ENCODE results near the gene CASR.

Gene CASR

DNA sequence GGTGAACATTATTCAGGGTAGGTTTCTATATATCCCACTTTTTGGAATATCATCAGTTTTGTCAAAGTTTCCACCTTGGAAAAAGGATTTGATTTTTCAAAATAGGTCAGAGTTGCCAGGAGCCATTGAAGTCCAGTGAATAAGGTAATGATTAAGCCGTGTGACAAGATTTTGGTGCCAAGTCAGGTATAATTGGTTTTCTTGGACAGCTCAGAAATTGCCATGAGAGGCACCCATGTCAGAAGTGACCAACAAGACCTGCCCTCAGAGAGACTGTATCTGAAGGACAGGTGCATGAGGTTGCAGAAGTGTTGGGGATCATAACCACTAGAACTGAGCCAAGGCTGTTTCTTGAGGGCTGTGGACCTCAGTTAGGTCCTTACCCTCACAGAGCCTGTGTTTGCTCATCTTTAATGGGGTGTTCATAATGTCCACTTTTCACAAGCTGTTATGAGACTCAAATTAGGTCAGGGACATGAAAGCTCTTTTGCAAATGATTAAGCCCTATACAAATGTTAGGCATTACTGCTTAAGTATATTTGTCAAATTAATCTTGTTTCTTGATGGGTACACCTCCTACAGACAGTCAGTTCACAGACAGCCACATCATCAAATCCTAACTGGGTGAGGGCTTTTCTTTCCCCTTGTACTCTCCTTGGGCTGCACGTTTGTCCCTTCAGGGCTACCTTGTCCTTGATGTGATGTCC, 32.3 kb downstream of the CASR start:
- DNase-seq (ENCODE audit: low read depth in 2 of 2) = no peak

DNA sequence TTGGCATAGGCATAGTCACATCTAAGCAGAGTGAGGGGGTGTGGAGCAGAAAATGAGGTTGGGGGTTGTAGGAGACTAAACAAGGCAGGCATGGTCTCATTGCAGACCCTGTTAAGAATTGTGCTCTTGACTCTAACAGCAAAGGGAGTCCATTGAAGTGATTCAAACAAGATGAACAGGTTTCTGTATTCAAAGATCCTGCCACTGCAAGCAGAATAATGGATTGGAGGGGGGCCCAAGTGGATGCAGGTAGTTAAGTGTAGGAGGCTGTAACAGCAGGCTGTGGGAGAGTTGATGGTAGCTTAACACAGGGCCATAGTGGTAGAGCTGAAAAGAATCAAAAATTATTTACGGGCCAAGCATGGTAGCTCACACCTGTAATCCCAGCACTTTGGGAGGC, 34.4 kb downstream of the CASR start:
- no peak for DNase-seq (ENCODE audit: low read depth in 2 of 2)

DNA sequence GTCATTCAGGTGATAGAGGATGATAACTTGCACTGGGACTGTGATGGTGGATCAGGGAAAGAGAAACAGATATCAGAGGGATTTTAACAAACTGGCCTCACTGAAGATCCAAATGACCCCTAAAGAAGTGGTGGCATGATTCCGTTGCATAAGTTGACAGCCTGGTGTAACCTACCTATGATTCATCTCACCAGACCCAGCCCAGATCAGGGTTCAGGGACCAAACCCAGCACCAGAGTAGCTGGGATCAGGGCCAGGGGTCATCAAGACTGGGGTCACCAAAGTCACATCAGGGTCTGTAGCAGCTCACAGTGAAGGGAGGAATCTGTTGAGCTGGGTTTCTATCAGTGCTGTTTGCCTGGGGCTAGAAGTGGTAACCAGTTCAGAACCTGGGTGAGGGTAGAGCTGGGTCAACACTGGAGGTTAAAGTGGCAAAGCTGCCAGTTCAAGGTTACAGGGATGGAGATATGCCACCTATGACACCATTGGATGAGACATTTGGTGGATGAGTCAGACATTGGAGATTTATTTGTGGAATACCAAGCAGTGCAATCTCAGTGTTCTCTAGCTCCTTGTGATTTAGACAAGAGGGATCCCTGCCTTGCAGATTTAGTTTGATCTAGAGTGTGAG, 35.9 kb downstream of the CASR start:
- DNase-seq (ENCODE audit: low read depth in 2 of 2) = no peak

DNA sequence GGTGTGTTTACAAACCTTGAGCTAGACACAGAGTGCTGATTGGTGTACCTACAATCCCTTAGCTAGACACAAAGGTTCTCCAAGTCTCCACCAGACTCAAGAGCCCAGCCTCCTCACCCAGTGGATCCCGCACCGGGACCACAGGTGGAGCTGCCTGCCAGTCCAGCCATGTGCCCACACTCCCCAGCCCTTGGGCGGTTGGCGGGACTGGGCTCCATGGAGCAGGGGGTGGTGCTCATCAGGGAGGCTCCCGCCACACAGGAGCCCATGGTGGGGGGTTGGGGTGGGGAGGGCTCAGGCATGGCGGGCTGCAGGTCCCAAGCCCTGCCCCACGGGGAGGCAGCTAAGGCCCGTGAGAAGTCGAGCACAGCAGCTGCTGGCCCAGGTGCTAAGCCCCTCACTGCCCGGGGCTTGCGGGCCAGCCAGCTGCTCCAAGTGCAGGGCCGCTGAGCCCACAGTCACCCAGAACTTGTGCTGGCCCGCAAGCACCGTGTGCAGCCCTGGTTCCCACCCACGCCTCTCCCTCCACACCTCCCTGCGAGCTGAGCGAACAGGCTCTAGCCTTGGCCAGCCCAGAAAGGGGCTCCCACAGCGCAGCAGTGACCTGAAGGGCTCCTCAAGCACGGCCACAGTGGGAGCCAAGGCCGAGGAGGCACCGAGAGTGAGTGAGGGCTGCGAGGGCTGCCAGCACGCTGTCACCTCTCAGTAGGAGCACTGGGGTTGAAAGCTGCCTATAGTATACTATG, 43.7 kb downstream of the CASR start:
- no peak for DNase-seq (ENCODE audit: low read depth in 2 of 2)

DNA sequence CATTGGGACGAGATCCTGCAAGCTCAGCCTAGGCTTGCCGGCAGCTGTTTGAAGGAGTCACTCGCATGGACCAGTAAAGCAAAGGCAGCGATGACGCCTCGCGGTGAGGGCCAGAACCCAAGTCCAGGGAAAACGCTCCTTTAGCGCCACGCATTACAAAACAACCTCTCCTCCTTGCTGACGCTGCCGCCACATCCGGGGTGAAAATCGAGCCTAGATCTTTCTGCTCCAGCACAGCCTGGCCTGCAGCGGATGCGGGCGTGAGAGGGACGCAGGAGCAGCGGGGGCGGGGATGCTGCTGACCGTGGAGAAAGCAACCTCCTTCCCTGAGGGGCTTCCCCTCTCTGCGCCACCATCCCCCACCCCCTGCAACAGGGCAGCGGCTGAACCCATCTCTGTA, 46.7 kb downstream of the CASR start:
- no peak for DNase-seq (ENCODE audit: low read depth in 2 of 2)

DNA sequence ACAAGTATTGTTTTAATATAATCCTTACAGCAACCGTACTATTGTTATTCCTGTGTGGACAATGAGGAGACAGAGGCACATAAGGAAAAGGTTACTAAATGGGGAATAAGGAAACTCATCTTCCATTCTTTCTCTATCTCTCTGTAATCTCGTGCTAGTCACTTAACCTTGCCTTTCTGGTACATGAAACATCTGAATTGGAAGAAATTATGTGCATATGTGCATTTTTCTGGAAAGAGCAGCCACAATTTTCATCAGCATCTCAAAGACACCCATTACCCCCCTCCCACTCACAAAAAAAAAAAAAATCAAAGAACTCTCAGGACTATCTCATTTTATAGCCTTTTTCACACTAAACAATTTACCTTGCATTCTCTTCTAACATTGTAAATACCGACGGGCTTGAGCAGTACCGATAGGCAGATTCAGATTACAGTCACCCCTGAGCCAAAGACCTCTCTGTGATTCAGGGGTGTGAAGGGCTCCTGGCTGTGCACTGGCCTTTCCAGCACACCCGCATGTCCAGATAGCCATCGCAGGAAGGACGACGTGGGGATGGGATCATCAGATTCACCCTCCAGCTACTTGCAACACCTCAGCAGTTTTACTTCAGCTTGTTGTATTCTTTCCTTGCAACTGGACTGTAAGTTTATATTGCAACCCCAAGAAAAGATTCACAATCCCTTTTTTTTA, 48.1 kb downstream of the CASR start:
- no peak for DNase-seq (ENCODE audit: low read depth in 2 of 2)

DNA sequence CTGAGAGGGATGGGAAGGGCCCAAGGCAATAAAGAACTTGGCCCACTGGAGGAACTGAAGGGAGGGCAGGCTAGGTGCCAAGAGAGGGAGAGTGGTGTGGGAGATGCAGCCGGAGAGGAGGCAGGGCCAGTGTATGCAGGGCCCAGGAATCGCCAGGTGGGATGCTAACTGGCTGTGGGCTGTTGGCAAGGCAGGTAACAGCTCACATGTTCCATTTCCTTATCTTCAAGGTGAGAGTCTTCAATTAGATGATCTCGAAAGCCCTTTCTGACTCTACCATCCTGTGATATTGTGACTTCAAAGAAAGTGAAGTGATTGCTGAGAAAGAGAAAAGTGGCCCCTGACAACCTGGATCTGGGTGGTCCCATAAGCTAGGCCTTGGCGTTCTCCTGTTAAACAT, 49.0 kb downstream of the CASR start:
- DNase-seq (ENCODE audit: low read depth in 2 of 2) = no peak

DNA sequence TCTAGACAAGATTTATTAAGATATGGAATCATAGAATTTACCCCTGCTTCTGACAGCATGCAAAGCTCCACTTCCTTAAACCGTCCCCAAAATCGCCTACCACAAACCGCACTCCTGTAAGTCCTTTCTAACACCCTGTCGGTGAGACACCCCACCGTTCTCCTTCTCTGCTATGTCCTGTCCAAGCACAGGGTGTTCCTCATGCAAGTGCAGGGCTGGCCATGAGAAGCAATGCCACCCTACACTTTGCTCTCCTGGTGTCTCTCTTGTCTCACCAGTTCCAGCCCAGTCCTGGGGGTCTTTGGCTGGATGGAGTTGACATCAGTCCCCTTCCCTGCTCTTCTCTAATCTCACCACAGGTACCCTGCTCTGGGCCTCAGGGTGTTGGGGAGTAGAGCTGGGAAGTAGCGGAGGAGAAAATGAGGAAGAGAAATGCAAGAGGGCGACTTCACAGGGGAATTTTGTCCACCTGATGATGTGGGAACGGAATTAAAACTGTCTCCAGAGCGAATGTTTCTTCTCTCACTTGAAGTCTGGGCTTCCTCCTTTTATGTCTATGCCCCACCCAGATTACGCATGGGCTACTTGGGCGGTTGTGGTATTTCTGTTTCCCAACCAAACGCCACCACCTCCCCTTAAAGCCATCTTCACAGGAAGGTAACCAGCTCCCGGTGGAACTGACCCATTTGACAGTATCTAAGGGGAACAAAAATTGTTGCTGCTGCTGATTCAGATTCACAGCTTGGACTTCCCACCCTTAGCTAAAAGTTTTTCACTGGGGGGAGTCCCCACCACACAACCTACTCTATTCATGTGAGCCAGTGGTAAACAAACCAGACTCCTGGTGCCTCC, 49.9 kb downstream of the CASR start:
- no peak for DNase-seq (ENCODE audit: low read depth in 2 of 2)

DNA sequence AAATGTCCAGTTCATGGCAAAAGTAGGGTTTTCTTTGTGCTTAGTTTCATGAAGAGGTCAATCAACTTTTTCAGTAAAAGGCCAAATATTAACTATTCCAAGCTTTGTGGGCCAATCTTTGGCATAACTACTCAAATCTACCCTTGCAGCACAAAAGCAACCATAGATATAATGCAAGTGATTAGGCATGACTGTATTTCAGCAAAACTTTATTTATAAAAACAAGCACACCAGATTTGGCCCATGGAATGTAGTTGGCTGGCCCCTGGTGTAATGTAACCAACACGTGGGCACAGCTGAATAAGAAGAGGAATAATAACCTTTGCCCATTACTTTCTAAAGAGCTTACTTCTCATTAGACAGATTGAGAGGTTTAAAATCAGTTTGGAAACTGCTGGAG, 50.6 kb downstream of the CASR start:
- no peak for DNase-seq (ENCODE audit: low read depth in 2 of 2)

DNA sequence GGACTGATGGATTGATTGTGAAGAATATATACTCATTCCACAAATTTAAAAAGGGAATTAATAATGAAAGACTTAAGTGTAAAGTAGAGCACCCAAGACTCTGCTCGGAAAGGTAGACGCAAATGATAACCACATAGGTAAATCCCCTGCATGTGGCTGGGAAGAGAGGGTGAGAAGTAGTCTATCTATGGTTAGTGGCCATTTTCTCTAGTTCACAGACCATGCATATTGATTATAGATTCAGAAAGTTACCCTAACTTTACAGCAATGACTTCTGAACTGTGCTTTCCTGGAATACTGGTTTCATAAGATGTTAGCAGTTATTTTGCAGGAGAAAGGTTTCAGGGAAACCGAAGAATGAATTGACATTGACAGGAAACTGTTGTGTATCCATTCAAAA, 51.7 kb downstream of the CASR start:
- DNase-seq (ENCODE audit: low read depth in 2 of 2) = no peak

DNA sequence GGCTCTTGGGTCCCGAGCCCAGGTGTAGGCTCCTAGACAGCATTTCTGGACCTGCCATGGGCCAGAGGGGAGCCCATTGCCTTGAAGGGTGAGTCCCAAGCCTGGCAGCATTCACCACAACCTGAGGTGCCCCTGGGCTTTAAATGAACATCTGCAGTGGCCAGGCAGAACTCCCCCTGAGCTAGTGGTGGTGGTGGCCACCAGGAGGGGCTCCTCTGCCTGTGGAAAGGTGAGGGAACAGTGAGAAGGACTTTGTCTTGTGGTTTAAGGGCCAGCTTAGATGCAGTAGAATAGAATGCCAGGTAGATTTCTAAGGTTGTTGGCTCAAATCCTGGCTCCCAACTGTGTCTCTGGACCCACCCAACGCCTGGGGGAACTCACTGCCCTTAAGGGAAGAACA, 55.6 kb downstream of the CASR start:
- DNase-seq (ENCODE audit: low read depth in 2 of 2) = no peak

DNA sequence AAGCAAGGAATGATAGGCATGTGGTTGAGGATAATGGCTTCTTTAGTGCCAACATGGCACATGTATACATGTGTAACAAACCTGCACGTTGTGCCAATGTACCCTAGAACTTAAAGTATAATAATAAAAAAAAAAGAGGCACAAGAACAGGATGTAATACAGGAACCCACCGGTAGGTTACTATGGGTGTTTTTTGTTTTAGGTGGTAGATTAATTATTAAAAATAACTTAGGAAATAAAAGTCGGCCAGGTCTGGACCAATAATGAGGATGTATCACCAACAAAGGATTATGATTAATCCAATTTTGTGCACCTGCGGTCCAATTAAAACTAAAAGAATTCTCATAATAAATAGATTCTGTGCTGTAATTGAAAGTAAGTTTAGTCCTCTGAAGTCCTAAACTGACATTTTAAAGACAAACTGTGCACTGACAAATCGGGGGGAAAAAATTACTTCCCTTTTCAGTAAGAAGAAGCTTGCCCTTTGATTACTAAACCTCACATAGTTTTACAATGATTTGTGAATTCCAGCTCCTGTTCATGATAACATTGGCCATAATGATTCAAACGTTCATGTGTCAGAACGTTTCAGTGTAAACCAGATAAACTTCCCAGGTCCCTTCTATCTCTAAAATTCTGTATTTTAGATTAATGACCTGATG, 62.2 kb downstream of the CASR start:
- no peak for DNase-seq (ENCODE audit: low read depth in 2 of 2)

DNA sequence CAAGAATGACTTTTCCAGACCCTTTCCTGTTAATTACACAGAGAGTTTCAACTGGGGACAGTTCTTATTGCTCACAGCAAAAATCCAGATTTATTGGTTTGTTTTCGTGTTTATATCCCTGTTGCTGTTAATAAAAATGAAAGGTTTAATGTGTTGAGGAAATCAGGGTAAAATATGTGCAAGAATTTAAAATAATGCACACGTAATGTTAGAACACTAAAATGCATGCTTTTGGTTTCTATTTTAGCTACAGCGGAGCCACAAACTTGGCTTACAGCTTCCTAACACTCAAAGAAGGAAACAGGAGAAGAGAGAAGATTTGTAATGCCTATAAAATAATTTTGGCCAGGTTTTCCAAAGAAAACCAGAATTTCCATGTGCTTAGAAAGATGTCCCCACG, 62.7 kb downstream of the CASR start:
- no peak for DNase-seq (ENCODE audit: low read depth in 2 of 2)

DNA sequence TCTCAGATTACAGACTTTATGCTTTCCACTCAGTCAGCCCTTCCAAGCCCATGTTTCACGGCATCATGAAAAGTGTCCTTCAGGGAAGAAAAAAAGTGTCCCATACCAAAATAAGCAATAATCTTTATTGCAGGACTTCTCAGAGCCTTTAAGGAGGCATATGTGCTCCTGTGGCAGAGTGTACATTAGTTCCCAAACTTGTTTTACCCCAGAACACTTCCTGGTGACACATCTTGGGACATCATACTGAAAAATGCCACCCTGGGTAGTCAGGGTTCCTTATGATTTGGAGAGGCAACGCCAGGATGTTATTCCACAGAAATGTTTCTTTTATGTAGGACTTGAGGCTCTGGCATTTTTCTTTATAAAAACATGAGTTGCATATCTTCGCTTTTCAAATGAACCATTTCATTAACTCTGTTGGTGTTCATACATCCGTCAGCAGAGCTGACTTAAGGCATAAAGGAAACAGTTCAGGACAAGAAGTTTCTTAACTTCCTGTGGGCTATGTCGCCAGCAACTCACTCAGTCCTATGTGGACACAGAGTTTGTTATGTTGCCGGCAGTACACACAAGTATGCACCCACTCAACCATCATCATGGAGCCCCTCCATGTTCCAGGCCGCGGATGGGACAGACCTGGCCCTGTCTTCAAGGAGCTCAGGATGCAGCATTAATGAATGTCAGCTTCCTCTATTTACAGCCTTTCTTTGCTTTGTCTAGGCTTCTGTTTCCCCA, 63.8 kb downstream of the CASR start:
- no peak for DNase-seq (ENCODE audit: low read depth in 2 of 2)

DNA sequence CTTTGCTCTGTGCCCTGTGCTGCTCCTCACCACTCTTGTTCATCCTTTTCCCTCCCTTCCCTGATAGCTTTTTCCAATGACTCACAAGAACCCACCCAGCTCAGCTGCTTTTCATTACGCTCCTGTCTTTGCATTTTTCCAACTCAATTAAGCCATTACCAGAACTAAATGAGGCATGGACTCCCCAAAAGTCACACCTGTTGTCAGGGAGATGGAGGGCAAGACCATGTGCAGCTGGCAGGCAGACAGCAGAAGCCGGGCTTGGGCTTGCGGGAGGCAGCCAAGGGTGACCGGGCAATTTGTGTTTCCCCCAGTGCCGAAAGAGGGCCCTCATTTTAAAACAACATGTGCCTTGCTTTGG, 64.3 kb downstream of the CASR start:
- no peak for DNase-seq (ENCODE audit: low read depth in 2 of 2)

DNA sequence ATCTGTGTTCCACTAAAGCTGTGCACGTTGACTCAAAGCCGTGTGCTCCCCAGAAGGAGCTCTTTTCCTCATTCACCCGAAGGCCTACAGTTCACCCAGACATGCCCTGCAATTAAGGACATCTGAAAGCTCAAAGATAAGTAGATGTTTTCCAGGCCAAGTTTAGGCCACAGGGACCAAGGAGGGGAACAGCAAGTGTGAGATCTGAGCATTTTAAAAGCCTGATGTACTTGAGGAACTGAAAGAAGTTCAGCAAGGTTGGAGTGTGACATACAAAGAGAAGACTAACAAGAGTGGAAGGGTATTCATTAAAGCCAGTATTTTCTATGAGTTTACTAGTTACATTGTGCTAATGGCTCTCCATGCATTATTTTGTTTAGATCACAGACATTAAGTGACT, 68.0 kb downstream of the CASR start:
- DNase-seq (ENCODE audit: low read depth in 2 of 2) = no peak

DNA sequence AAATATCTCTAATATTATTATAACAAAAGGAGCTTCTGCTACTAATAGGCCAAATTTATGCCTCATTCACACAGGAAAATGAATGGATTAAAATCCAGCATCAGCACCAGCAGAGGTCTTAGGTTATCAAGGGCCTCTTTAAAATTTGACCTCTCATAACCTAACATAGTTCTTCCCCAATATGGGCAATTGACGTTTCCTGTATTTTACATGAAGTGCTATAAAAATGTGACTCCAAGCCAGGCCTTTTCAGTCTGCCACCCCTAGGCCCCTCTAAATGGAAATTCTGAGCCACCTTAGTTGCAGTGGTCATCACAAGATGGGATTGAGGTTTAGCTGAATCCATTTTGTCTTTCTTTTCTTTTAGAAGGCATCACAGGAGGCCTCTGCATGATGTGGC, 70.1 kb downstream of the CASR start:
- no peak for DNase-seq (ENCODE audit: low read depth in 2 of 2)

DNA sequence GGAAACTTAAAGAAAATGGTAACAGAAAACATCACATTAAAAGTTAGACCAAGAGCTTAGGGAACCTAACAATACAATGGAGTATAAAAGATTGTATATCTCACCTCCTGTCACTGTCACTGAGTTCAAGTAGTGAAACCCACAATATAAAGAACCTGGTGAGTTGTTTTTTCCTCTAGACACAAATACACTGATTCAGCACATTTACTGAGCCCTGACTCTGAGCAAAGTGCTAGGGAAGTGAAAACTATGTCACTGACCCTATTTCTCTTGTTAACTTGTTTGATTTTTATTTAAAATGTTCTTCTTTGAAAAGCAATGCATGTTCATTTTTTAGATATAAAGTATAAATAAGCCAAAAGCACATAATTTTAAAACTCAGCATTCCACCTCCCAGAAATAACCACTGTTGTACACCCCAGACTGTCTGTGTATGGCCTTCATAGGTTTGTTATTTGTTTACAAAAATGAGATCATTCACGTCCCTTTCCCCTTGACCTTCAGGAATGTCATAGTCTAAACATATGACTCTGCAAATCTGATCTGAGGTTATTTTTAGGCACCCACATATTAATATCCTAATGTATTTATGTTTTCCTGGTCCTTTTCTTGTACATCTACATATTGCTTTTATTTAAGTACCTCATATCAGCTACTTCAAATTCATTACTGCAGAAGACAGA, 72.4 kb downstream of the CASR start:
- no peak for DNase-seq (ENCODE audit: low read depth in 2 of 2)

DNA sequence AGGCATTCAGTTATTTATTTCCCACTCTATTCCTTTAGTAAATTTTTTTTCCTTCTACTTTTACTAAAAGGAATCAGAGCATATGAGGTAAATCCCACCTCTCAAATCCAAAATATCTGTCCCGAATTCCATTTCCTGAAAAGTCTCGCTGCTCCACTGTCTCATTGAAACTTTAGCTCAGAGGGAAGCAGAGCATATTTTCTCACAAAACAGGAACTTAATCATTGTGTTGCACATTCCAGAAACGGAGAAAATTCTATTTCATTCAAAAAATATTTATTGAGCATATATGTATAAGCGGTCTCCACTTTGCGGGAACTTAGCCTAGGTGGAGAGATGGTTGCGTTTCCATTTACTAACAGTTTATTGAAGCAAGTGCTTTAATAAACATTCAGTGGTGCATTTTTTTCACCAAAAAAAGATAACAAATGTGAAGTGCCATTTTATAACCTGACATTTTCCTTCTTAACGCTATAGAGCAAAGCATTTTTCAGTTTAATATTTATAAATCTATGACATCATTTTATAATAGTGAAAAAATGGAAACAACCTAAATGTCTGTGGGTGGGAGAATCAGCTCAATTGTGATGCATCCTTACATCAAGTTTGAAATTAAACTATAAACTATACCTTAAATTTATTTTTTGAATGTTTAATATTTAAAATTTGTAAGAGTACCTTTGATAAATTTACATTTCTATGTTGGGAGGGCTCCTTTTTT, 74.3 kb downstream of the CASR start:
- no peak for DNase-seq (ENCODE audit: low read depth in 2 of 2)

Data from stimulated activated CD4-positive, alpha-beta T cell treated with anti-CD3 and anti-CD28 coated beads, Interleukin-1b, Interleukin-23, amount 100 ng/mL, for 1 hour (primary cell).